H7 (cell line): Measurements from ENCODE around the gene NFATC1. TPM values are rescaled to one million over a fixed set of nuclear protein-coding genes. Genes with fewer than 3 reads are reported as not detected.
"Not testable (repeated sequence)": the region's sequence is repeated elsewhere in the genome, so short reads cannot be mapped to it uniquely, and the experiment has no call there.

Experiments
- DNase-seq: peaks from one replicate; pipeline ENCODE4 v3.0.0; 2012
- H3K27me3 ChIP-seq: 2 replicates; pipeline ENCODE4 v1.6.0; 2011; ENCODE audit warnings: mild to moderate bottlenecking, low read length; ENCODE audit not compliant: control insufficient read depth, insufficient read depth
- H3K36me3 ChIP-seq: replicated peaks from 2 replicates; pipeline ENCODE4 v1.5.1; 2011; ENCODE audit warnings: low read length; ENCODE audit not compliant: control insufficient read depth, insufficient read depth
- H3K4me3 ChIP-seq: 2 replicates; pipeline ENCODE4 v1.5.1; 2011; ENCODE audit warnings: low read depth, mild to moderate bottlenecking, control low read depth, low read length, moderate library complexity; ENCODE audit not compliant: insufficient read depth
- total RNA-seq: library from RNA; depleted of rRNA; stranded (reverse); fragments of >200 nt; shearing (Covaris generic); gene quantifications from 2 replicates; pipeline ENCODE4 v1.2.3, GENCODE V29; 2014

NFATC1 gene
- total RNA-seq, 1 experiment from 2014 or later: 14.5 TPM

- no peak overlapping the region for H3K4me3 ChIP-seq
- no peak for DNase-seq
- no peaks in the 10 kb centered on the region for H3K27me3 ChIP-seq
- H3K36me3 ChIP-seq: no peaks in the 10 kb centered on the region
These were observed 82.2 kb downstream of the NFATC1 start for GRCh38 chr18:79477711-79478483.

DNA sequence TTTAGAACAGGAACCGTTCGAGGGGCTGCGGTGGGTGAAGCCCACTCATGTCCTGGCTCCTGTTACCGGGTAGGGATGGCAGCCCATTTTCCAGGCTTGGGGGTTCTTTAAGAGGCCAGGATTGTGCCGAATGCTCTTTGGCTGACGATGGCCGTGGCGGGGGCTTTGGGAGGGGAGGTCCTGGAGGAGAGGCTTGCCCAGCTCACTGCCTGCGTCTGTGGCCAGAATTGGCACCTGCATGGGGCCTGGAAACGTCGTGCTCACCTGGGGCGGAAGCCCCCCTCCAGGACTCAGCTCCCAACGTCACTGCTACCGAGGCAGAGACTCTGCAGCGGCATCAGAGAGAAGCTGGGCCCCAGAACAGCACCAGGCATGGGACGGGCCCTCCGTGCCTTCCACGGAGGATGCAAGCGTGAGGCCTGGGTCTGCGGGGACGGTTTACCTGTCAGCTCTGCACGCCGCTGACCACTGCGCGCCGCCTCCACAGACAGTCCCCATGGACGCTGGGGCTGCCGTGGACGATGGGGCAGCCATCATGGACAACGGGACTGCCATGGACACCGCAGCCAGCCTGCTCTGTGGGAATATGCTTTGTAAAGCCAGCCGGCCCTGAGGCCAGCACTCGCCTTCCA lies 82.9 kb downstream of the NFATC1 start:
- H3K36me3 ChIP-seq: no peaks in the 10 kb centered on the region
- no peak overlapping the region for H3K4me3 ChIP-seq
- DNase-seq: no peak
- no peaks in the 10 kb centered on the region for H3K27me3 ChIP-seq

- no peak for DNase-seq
- Histone ChIP-seq H3K36me3 (no peaks in the 10 kb centered on the region), H3K27me3 (no peaks in the 10 kb centered on the region), H3K4me3 (no peak overlapping the region)
These were observed 83.5 kb downstream of the NFATC1 start for GRCh38 chr18:79479116-79479760.

GRCh38 chr18:79479761-79480161 lies 84.0 kb downstream of the NFATC1 start:
- H3K36me3 ChIP-seq: no peaks in the 10 kb centered on the region
- DNase-seq: peak; percentile 49
- H3K4me3 ChIP-seq: no peak overlapping the region
- no peaks in the 10 kb centered on the region for H3K27me3 ChIP-seq

- peak; percentile 61 for DNase-seq
- no peak overlapping the region for H3K4me3 ChIP-seq
- no peaks in the 10 kb centered on the region for H3K27me3 ChIP-seq
- no peaks in the 10 kb centered on the region for H3K36me3 ChIP-seq
These were observed 84.7 kb downstream of the NFATC1 start for GRCh38 chr18:79480171-79481045.

DNA sequence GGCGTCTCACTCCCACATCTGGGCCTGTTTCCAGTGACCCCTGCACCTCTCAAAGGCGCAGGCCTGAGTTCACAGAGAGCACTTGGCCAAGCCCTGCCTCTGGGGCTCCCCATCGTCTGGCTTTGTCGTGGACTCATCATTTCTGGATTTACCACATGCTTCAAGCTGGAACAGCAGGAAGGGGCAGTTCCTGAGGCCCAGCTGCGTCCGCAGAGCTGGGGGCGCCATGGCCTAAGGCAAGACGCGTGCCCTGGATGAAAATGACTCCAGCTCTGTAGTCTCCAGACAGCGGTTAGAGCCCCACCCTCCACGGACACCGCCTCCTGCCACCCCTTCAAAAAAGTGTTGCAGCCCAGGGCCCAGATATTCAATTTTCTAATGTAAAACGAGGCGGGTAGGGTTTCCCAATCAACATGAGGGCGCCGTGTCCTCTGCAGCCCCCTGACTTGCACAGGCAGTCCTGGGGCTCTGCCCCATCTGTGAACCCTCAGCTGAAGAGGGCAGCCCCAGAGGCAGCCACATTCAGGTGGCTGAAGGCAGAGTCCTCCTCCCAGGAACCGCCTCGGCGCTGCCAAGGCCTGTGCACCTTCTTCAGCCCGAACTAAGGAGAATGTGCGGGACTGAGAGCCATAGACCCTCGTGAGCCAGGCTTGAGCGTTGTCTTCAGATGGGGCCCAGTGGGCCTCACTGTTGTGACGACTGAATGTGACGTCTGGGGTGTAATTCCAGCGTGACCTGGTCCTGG lies 85.5 kb downstream of the NFATC1 start:
- Histone ChIP-seq H3K4me3 (no peak overlapping the region), H3K36me3 (no peaks in the 10 kb centered on the region), H3K27me3 (no peaks in the 10 kb centered on the region)
- peak; percentile 48 for DNase-seq

DNA sequence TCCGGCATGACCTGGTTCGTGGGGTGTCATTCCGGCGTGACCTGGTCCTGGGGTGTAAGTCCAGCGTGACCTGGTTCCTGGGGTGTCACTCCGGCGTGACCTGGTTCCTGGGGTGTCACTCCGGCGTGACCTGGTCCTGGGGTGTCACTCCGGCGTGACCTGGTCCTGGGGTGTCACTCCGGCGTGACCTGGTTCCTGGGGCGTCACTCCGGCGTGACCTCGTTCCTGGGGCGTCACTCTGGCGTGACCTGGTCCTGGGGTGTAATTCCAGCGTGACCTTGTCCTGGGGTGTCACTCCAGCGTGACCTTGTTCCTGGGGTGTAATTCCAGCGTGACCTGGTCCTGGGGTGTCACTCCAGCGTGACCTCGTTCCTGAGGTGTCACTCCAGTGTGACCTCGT lies 87.7 kb downstream of the NFATC1 start:
- H3K36me3 ChIP-seq, H3K4me3 ChIP-seq, H3K27me3 ChIP-seq, DNase-seq: not testable (repeated sequence)

GRCh38 chr18:79483971-79484491 lies 88.3 kb downstream of the NFATC1 start:
- Histone ChIP-seq H3K4me3 (no peak overlapping the region), H3K36me3 (no peaks in the 10 kb centered on the region), H3K27me3 (no peaks in the 10 kb centered on the region)
- DNase-seq: peak; percentile 64

DNA sequence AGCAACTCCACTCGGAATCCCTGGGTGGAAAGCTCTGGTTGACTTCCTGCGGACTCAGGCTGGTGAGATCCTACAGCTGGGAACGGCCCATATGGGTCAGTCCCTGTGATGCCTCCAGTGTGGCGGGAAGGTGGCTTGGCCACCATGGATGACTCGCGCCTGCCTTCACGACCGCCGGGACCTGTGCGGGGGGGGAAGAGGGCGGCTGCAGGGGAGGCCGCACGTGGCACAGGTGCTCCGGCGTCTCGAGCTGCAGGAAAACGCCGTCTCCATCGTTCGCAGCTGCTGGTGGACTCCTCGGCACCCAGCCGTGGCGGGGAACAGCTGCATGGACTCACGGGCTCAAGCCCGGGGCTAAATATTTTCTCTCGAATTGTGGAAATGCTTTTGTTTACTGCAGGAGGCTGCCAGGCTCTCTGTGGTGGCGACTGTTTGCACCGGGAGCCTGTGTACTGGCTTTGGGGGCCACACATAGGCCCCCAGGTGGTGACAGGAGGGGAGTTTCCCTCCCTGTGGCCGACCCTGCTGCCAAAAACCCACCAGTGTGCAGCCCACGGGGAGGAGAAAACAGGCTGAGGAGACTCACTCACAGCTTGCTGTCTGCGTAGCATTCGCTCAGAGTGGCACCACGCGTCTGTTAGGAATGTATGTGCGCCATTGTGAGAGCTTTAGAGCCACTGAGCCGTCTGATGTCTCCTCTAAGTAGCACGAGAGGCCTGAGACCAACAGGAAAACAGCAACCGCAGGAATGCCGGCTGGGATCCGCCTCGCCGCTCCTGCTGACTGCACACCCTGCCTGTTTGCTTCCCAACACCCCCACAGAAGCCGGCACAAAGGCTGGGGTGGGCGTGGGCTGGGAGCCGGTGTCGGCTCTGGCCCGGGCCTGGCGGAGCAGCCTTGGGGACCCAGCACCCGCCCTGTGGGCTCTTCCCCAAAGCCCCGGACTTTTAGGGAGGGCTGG lies 89.2 kb downstream of the NFATC1 start:
- peak; percentile 71 for DNase-seq
- no peaks in the 10 kb centered on the region for H3K27me3 ChIP-seq
- H3K4me3 ChIP-seq: no peak overlapping the region
- no peaks in the 10 kb centered on the region for H3K36me3 ChIP-seq

DNA sequence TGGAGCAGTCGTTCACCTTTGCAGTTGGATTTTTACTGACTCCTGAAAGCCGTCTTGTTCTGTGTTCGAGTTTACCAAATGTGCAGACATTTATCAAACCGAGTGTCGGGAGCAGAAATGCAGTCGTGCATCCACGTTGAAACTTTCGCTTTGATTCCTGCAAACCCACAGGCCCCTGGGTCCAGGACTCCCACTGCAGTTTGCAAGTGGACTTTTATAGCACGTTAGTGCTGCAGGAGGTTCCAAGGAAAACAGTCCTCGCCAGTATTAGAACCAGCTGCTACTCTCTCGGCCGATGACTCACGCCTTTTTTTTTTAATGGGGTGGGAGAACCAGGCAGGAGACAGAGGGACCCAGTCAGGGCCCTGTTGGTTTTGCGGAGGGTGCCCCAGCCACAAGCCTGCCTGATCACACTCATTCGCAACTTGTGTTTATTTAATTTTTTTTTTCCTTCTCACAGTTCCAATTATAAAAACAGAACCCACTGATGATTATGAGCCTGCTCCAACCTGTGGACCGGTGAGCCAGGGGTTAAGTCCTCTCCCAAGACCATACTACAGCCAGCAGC lies 90.1 kb downstream of the NFATC1 start:
- Histone ChIP-seq H3K27me3 (no peaks in the 10 kb centered on the region), H3K4me3 (no peak overlapping the region)
- DNase-seq: peak; percentile 52

DNA sequence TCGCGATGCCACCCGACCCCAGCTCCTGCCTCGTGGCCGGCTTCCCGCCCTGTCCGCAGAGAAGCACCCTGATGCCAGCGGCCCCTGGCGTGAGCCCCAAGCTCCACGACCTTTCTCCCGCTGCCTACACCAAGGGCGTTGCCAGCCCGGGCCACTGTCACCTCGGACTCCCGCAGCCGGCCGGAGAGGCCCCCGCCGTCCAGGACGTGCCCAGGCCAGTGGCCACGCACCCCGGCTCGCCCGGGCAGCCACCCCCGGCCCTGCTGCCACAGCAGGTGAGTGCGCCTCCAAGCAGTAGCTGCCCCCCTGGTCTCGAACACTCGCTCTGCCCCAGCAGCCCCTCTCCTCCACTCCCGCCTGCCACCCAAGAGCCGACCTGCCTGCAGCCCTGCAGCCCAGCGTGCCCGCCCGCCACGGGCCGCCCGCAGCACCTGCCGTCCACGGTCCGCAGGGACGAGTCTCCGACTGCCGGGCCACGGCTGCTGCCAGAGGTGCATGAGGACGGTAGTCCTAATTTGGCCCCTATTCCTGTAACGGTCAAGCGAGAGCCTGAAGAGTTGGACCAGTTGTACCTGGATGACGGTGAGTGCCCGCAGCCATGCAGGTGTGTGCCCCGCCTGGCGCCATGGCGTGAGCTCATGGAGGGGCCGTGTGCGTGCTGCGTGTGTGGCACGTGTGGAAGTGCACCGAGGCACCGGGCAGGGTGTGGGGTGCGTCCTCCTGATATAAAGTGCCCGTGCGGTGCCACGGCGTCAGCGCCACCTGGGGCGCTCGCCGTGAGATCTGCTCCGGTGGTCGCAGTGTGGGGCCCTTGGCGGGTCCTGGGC lies 90.8 kb downstream of the NFATC1 start:
- peak; percentile 56 for DNase-seq
- Histone ChIP-seq H3K36me3 (no peaks in the 10 kb centered on the region), H3K4me3 (no peak overlapping the region), H3K27me3 (no peaks in the 10 kb centered on the region)

More for the DNA sequence above, 90.1 kb downstream of the NFATC1 start:
- no peaks in the 10 kb centered on the region for H3K36me3 ChIP-seq
